ENCODE measurements around the gene NTN1.

DNA sequence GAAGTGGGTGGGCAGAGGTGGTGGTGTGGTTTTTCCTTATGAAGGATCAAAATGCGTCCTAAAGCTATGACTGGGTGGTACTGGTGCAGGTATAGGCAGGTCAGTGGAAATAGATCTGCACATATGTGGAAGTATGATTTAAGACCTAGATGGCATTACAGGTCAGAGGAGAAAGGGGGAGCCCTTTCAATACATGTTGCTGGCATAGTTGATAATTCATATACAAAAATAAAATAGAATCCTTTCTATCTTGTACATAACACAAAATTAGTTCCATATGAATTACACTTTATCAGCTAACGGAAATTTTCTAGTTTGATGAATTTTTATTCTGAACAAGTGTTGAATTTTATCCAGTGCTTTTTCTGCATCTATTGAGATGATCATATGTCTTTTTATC lies 35.0 kb upstream of the NTN1 start:
- TF ChIP-seq POLR2A (IDR thresholded peaks at IDR 0.05) (no peak), CTCF (IDR thresholded peaks at IDR 0.05) (no peak), EP300 (IDR thresholded peaks at IDR 0.05) (no peak)

Measured in ovary (tissue), 3 donors.